Keratinocyte (primary cell): Measurements from ENCODE around the gene NDUFC2.

Experiments
- CTCF ChIP-seq, 3 experiments: IDR thresholded peaks in 1 of 3; conservative IDR thresholded peaks in 1 of 3; optimal IDR thresholded peaks in 1 of 3; 2 replicates in 2 of 3; 3 replicates in 1 of 3; pipeline versions ENCODE3 to v1.5.1; 2011; ENCODE audit warnings: low read length in 3 of 3, mild to moderate bottlenecking in 3 of 3, moderate library complexity in 2 of 3, control low read depth in 1 of 3, inconsistent platforms in 1 of 3; ENCODE audit not compliant: insufficient read depth in 2 of 3; ENCODE audit errors: extremely low read depth in 1 of 3
- EZH2 ChIP-seq: IDR thresholded peaks from one replicate; pipeline ENCODE4 v1.6.1; 2012; ENCODE audit warnings: inconsistent platforms, mild to moderate bottlenecking, low read length, moderate library complexity

GRCh38 chr11:78030429-78031325, 49.0 kb downstream of the NDUFC2 start:
- TF ChIP-seq CTCF (optimal IDR thresholded peaks at IDR 0.05 in 1 of 3, IDR thresholded peaks at IDR 0.05 in 1 of 3, conservative IDR thresholded peaks at IDR 0.05 in 1 of 3; ENCODE audit: extremely low read depth in 1 of 3, insufficient read depth in 2 of 3, low read length in 3 of 3) (no peak), EZH2 (no peak)
